HepG2 (cell line): ENCODE measurements around the gene IL18RAP.

Experiments used
- CEBPB ChIP-seq: IDR thresholded peaks from 2 replicates; pipeline ENCODE4 v1.6.1; 2011; ENCODE audit warnings: low read depth, low read length, improper control_type of control experiment, borderline replicate concordance
- DR1 ChIP-seq: sonication (generic); formaldehyde crosslinking; IDR thresholded peaks from 2 replicates; pipeline ENCODE4 v1.8.0; 2021; ENCODE audit warnings: mild to moderate bottlenecking, missing genetic modification reagents, inconsistent platforms
- EHMT2 ChIP-seq: fragments of 200-600 bp; sonication (generic); IDR thresholded peaks from 2 replicates; pipeline ENCODE4 v1.7.0; 2017; ENCODE audit warnings: antibody characterized with exemption, low read depth, low read length, borderline replicate concordance
- FOXJ3 ChIP-seq: sonication (generic); formaldehyde crosslinking; IDR thresholded peaks from 2 replicates; pipeline ENCODE4 v1.4.0; 2020; ENCODE audit warnings: missing genetic modification reagents, mild to moderate bottlenecking, borderline replicate concordance
- JUND ChIP-seq: sonication (generic); formaldehyde crosslinking; IDR thresholded peaks from 2 replicates; pipeline ENCODE4 v1.8.0; 2022; ENCODE audit warnings: mild to moderate bottlenecking, missing genetic modification reagents
- KDM4B ChIP-seq: sonication (generic); formaldehyde crosslinking; IDR thresholded peaks from 2 replicates; pipeline ENCODE4 v1.4.0; 2020; ENCODE audit warnings: missing genetic modification reagents
- NONO ChIP-seq, 2 experiments: fragments of 450-650 bp in 1 of 2; sonication (generic) in 1 of 2; formaldehyde crosslinking in 1 of 2; IDR thresholded peaks in 1 of 2; conservative IDR thresholded peaks in 1 of 2; 2 replicates each; pipeline versions ENCODE4 v1.6.1 to v1.8.0; 2017 to 2022; ENCODE audit warnings: mild to moderate bottlenecking in 1 of 2, missing genetic modification reagents in 1 of 2, moderate library complexity in 1 of 2
- POLR2A ChIP-seq, 2 experiments: IDR thresholded peaks; 2 replicates each; pipeline ENCODE4 v1.6.1; 2011; ENCODE audit warnings: low read depth in 2 of 2, low read length in 2 of 2, mild to moderate bottlenecking in 1 of 2, moderate library complexity in 1 of 2; ENCODE audit not compliant: insufficient read depth in 1 of 2
- POLR2AphosphoS5 ChIP-seq: IDR thresholded peaks from 2 replicates; pipeline ENCODE4 v1.6.1; 2012; ENCODE audit warnings: low read depth, low read length
- PRPF4 ChIP-seq: fragments of 200-400 bp; formaldehyde crosslinking; IDR thresholded peaks from 2 replicates; pipeline ENCODE4 v1.6.1; 2016; ENCODE audit warnings: low read length, low read depth; ENCODE audit not compliant: poor library complexity, severe bottlenecking
- RAD21 ChIP-seq: fragments of 450-650 bp; formaldehyde crosslinking; IDR thresholded peaks from 2 replicates; pipeline ENCODE4 v1.5.0; 2020; ENCODE audit warnings: mild to moderate bottlenecking
- TF ChIP-seq, protein P1 (sequence below): sonication (generic); formaldehyde crosslinking; IDR thresholded peaks from 2 replicates; pipeline ENCODE4 v1.4.0; 2020; ENCODE audit warnings: missing genetic modification reagents
- TF ChIP-seq, protein P2 (sequence below): sonication (generic); formaldehyde crosslinking; IDR thresholded peaks from 2 replicates; pipeline ENCODE4 v1.4.0; 2020; ENCODE audit warnings: missing genetic modification reagents, borderline replicate concordance
- TF ChIP-seq, protein P3 (sequence below): sonication (generic); formaldehyde crosslinking; IDR thresholded peaks from 2 replicates; pipeline ENCODE4 v1.5.0; 2020; ENCODE audit warnings: mild to moderate bottlenecking, missing genetic modification reagents, moderate library complexity

DNA sequence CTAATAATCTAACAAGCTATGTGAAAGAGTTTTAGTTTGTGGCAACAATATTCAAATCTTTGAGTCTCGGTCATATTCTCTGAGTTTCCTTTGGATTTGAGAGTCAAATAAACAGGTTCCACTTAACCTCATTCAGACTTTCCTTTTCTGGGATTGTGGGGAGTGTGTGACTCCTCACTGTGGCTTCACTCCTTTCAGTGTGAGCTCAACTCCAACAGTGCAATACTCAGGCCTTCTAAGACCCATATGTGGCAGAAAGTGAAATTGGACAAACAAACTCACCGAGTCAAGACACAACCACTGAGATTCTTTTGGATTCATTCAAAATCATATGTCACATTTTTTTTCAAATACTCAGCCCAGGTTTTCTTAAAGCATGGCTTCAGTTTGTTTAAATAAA is 75.5 kb downstream of the IL18RAP start:
- TF ChIP-seq KDM4B (CRISPR knock-in tag) (no peak), FOXJ3 (no peak), JUND (CRISPR knock-in tag) (no peak), NONO (IDR thresholded peaks at IDR 0.05) (no peak), NONO (CRISPR knock-in tag; conservative IDR thresholded peaks at IDR 0.05) (no peak), POLR2AphosphoS5 (no peak), CEBPB (no peak), PRPF4 (no peak), EHMT2 (no peak), POLR2A (IDR thresholded peaks at IDR 0.05; ENCODE audit: insufficient read depth in 1 of 2, low read depth in 2 of 2, low read length in 2 of 2) (no peak), DR1 (CRISPR knock-in tag) (no peak), RAD21 (no peak)
- TF ChIP-seq, protein P1, sequence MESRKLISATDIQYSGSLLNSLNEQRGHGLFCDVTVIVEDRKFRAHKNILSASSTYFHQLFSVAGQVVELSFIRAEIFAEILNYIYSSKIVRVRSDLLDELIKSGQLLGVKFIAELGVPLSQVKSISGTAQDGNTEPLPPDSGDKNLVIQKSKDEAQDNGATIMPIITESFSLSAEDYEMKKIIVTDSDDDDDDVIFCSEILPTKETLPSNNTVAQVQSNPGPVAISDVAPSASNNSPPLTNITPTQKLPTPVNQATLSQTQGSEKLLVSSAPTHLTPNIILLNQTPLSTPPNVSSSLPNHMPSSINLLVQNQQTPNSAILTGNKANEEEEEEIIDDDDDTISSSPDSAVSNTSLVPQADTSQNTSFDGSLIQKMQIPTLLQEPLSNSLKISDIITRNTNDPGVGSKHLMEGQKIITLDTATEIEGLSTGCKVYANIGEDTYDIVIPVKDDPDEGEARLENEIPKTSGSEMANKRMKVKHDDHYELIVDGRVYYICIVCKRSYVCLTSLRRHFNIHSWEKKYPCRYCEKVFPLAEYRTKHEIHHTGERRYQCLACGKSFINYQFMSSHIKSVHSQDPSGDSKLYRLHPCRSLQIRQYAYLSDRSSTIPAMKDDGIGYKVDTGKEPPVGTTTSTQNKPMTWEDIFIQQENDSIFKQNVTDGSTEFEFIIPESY = no peak
- TF ChIP-seq, protein P2, sequence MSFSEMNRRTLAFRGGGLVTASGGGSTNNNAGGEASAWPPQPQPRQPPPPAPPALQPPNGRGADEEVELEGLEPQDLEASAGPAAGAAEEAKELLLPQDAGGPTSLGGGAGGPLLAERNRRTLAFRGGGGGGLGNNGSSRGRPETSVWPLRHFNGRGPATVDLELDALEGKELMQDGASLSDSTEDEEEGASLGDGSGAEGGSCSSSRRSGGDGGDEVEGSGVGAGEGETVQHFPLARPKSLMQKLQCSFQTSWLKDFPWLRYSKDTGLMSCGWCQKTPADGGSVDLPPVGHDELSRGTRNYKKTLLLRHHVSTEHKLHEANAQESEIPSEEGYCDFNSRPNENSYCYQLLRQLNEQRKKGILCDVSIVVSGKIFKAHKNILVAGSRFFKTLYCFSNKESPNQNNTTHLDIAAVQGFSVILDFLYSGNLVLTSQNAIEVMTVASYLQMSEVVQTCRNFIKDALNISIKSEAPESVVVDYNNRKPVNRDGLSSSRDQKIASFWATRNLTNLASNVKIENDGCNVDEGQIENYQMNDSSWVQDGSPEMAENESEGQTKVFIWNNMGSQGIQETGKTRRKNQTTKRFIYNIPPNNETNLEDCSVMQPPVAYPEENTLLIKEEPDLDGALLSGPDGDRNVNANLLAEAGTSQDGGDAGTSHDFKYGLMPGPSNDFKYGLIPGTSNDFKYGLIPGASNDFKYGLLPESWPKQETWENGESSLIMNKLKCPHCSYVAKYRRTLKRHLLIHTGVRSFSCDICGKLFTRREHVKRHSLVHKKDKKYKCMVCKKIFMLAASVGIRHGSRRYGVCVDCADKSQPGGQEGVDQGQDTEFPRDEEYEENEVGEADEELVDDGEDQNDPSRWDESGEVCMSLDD (CRISPR knock-in tag) = no peak
- TF ChIP-seq, protein P3, sequence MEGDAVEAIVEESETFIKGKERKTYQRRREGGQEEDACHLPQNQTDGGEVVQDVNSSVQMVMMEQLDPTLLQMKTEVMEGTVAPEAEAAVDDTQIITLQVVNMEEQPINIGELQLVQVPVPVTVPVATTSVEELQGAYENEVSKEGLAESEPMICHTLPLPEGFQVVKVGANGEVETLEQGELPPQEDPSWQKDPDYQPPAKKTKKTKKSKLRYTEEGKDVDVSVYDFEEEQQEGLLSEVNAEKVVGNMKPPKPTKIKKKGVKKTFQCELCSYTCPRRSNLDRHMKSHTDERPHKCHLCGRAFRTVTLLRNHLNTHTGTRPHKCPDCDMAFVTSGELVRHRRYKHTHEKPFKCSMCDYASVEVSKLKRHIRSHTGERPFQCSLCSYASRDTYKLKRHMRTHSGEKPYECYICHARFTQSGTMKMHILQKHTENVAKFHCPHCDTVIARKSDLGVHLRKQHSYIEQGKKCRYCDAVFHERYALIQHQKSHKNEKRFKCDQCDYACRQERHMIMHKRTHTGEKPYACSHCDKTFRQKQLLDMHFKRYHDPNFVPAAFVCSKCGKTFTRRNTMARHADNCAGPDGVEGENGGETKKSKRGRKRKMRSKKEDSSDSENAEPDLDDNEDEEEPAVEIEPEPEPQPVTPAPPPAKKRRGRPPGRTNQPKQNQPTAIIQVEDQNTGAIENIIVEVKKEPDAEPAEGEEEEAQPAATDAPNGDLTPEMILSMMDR (CRISPR knock-in tag) = no peak
